HPDE6-E6E7 (cell line): ENCODE results near the gene TMPRSS15.

ENCODE experiments used
- DNase-seq: peaks from one replicate; pipeline ENCODE4 v3.0.0; 2011; ENCODE audit warnings: missing footprints; ENCODE audit errors: extremely low spot score

Gene TMPRSS15

GRCh38 chr21:18244671-18245463 lies 158.7 kb downstream of the TMPRSS15 start, which contains the start of gene CHODL:
Gene CHODL (plus strand): TSS chr21:18244833. CDS start chr21:18245224, 391 bp downstream.
- no peak for DNase-seq

GRCh38 chr21:18235545-18235944 lies 168.0 kb downstream of the TMPRSS15 start:
- no peak for DNase-seq

GRCh38 chr21:18228060-18228739 lies 175.4 kb downstream of the TMPRSS15 start:
- DNase-seq, result no peak

- no peak for DNase-seq
Observed at GRCh38 chr21:18222346-18222745, 181.2 kb downstream of the TMPRSS15 start.

GRCh38 chr21:18220498-18220897 lies 183.1 kb downstream of the TMPRSS15 start:
- no peak for DNase-seq
